PC-9 (cell line): ENCODE data around the gene CSRP1. TPM values are rescaled to one million over a fixed set of nuclear protein-coding genes. Genes with fewer than 3 reads are reported as not detected.

Experiments
- BruUV-seq: library from RNA; stranded (reverse); fragments of 400-500 nt; replicated peaks from 2 replicates; lab custom pipeline; 2021; lab: Mats Ljungman, UMichigan
- CTCF ChIA-PET: fragments of 300-600 bp; sonication (Branson Sonifier 250); formaldehyde crosslinking; loops from one replicate; lab custom pipeline; 2022; ENCODE audit warnings: antibody characterized with exemption; lab: Charles Lee
- POLR2A ChIA-PET: fragments of 300-600 bp; sonication (Branson Sonifier 250); formaldehyde crosslinking; loops from one replicate; lab custom pipeline; 2022; ENCODE audit warnings: antibody characterized with exemption; ENCODE audit not compliant: unreplicated experiment; lab: Charles Lee
- DNase-seq, 2 experiments: peaks; one replicate each; pipeline versions ENCODE4 v3.0.0 to v3.0.0-alpha.2; 2015 to 2022; ENCODE audit warnings: mixed read lengths in 1 of 2
- H2AFZ ChIP-seq: fragments of 200-600 bp; sonication (generic); 2 replicates; pipeline ENCODE4 v1.8.1; 2017; ENCODE audit warnings: antibody characterized with exemption
- H3F3A ChIP-seq: fragments of 200-600 bp; sonication (generic); 2 replicates; pipeline ENCODE4 v1.8.1; 2017; ENCODE audit warnings: antibody characterized with exemption, mild to moderate bottlenecking, low read depth; ENCODE audit not compliant: insufficient read depth
- H3K27ac ChIP-seq: fragments of 200-600 bp; sonication (generic); 2 replicates; pipeline ENCODE4 v1.6.1; 2016; ENCODE audit warnings: mixed run types
- H3K27me3 ChIP-seq: fragments of 200-600 bp; sonication (generic); 2 replicates; pipeline ENCODE4 v1.6.1; 2016; ENCODE audit warnings: low read depth, mixed run types; ENCODE audit not compliant: insufficient read depth
- H3K36me3 ChIP-seq: fragments of 200-600 bp; sonication (generic); 2 replicates; pipeline ENCODE4 v1.6.1; 2016; ENCODE audit warnings: low read depth, mixed run types
- H3K4me1 ChIP-seq: fragments of 200-600 bp; sonication (generic); replicated peaks from 2 replicates; pipeline ENCODE4 v1.6.1; 2016; ENCODE audit warnings: mixed run types; ENCODE audit not compliant: insufficient read depth
- H3K4me2 ChIP-seq: fragments of 200-600 bp; sonication (generic); 2 replicates; pipeline ENCODE4 v1.6.1; 2017; ENCODE audit warnings: mixed run types
- H3K4me3 ChIP-seq: fragments of 200-600 bp; sonication (generic); 2 replicates; pipeline ENCODE4 v1.6.1; 2016; ENCODE audit warnings: mixed run types
- H3K79me2 ChIP-seq: fragments of 200-600 bp; sonication (generic); 2 replicates; pipeline ENCODE4 v1.6.1; 2017; ENCODE audit warnings: low read depth, mixed run types
- H3K9me2 ChIP-seq: fragments of 200-600 bp; sonication (generic); 2 replicates; pipeline ENCODE4 v1.8.1; 2017; ENCODE audit warnings: mild to moderate bottlenecking; ENCODE audit not compliant: insufficient read depth
- H3K9me3 ChIP-seq: fragments of 200-600 bp; sonication (generic); 2 replicates; pipeline ENCODE4 v1.8.1; 2016; ENCODE audit warnings: low read depth; ENCODE audit not compliant: insufficient read depth
- H4K20me1 ChIP-seq: fragments of 200-600 bp; sonication (generic); 2 replicates; pipeline ENCODE4 v1.8.1; 2017; ENCODE audit not compliant: insufficient read depth
- EZH2 ChIP-seq: fragments of 200-600 bp; sonication (generic); IDR thresholded peaks from 2 replicates; pipeline ENCODE4 v1.8.0; 2017; ENCODE audit warnings: antibody characterized with exemption, low read depth
- intact Hi-C: fragments of 100-400 bp; cut with micrococcal nuclease; formaldehyde crosslinking; loops from one replicate; pipeline ENCODE4 v1.10.0; 2022; ENCODE audit not compliant: unreplicated experiment
- total RNA-seq: library from RNA; stranded (reverse); gene quantifications from 2 replicates; pipeline ENCODE4 v1.2.3, GENCODE V29; 2021
- TF ChIP-seq, protein P1 (sequence below): fragments of 200-600 bp; sonication (generic); conservative IDR thresholded peaks from 2 replicates; pipeline ENCODE4 v1.6.1; 2017; ENCODE audit warnings: mixed run types, antibody characterized with exemption, mild to moderate bottlenecking, moderate library complexity

The CSRP1 gene
- total RNA-seq, 1 experiment from 2014 or later, result 61.3 TPM

DNA sequence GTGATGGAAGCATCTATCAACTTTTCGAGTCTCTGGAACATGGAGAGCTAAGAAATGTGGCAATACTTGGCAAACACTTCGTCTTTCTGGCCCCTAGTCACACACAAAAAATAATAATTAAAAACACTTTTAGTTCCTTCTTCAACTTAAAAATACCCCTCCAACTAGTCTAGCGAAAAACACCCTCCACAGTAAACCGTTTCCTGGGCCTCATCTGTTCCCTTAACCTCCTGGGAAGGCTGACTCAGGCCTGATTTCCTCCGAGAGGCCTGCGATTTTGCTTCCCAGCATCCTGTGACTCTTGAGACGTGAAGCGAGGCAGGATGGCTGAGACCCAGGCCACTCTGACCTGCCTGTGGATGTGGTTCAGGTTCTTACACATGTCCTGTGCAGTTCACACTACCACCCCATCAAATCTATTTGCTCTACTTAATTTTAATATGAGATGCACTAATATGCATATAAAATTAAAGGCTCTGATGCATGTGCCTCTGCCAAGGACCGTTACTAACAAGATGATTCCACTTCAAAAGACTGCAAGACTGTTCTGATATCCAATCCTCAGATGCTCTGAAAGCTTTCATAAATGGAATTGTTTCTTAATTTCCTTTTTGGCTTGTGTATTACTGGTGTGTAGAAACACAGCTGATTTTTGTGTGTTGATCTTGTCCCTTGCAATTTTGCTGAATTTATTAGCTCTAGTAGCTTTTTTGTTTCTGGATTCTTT, 35.5 kb upstream of the CSRP1 start:
- CTCF ChIA-PET, result no interaction called here

DNA sequence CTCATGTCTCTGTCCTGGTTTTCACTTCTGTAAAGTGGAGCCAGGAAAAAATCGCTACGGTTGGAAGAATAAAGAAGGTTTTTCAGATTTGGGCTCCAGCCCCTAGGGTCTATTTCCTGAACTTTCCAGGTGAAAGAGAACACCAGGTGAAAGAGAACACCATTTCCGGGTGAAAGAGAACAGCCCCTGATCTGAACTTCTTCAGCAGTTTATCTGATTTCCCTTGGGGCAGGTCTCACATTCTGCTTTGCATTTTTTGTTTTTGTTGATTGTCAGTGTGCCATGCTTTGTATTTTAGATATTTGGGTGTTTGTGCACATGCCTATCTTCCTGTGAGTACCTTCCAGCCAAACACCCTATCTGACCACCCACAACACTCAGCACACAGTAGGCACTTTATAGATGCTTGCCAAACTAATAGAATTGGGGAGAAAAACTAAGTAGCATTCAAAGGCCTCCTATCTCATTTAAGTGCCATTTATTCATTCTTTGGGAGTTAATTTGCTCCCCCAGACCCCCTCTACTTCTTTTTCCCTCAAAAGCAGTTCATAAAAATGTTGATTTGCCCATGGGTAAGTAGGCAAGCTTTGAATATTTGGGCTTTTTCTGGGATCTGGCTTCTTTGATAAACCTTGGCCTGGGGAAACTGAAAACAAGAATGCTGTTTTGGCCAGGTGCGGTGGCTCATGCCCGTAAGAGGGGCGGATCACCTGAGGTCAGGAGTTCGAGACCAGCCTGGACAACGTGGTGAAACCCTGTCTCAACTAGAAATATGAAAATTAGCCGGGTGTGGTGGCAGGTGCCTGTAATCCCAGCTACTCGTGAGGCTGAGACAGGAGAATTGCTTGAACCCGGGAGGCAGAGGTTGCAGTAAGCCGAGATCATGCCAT, 34.2 kb upstream of the CSRP1 start:
- Histone ChIP-seq H4K20me1 (no peaks in the 10 kb centered on the region), H3K27ac (peak overlapping the region; percentile 35), H3F3A (peaks cover 20% of the 10 kb centered on the region; the same call in 1 of the 2 replicates), H3K4me3 (peak overlapping the region; percentile 81; the same call in 1 of the 2 replicates), H3K27me3 (no peaks in the 10 kb centered on the region), H3K9me3 (no peaks in the 10 kb centered on the region; the same call in 1 of the 2 replicates), H3K36me3 (no peaks in the 10 kb centered on the region), H2AFZ (peak overlapping the region; percentile 87), H3K4me2 (peak overlapping the region; percentile 86), H3K79me2 (0 out of 2 replicates have a peak, but pooled peaks cover 8% of the 10 kb centered on the region), H3K9me2 (no peaks in the 10 kb centered on the region), H3K4me1 (peaks cover 32% of the 10 kb centered on the region)
- ChIA-PET CTCF (interaction anchor here (0.9 to 1.6 kb wide), 2 partner anchors 30 to 252 kb away, joined by 3 to 8 read pairs; no protein-coding TSS in a partner anchor), POLR2A (interaction anchor here (0.7 kb wide), 1 partner anchor 376 kb away, joined by 3 read pairs; no protein-coding TSS in a partner anchor)
- intact Hi-C loops, result no loop called here
- DNase-seq, result peak in 1 of 2 experiments; percentile 55
- BruUV-seq, result TSS peak; percentile 49
- TF ChIP-seq EZH2, result no peak
- TF ChIP-seq, protein P1, sequence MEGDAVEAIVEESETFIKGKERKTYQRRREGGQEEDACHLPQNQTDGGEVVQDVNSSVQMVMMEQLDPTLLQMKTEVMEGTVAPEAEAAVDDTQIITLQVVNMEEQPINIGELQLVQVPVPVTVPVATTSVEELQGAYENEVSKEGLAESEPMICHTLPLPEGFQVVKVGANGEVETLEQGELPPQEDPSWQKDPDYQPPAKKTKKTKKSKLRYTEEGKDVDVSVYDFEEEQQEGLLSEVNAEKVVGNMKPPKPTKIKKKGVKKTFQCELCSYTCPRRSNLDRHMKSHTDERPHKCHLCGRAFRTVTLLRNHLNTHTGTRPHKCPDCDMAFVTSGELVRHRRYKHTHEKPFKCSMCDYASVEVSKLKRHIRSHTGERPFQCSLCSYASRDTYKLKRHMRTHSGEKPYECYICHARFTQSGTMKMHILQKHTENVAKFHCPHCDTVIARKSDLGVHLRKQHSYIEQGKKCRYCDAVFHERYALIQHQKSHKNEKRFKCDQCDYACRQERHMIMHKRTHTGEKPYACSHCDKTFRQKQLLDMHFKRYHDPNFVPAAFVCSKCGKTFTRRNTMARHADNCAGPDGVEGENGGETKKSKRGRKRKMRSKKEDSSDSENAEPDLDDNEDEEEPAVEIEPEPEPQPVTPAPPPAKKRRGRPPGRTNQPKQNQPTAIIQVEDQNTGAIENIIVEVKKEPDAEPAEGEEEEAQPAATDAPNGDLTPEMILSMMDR, result no peak

More for the DNA sequence above, 35.5 kb upstream of the CSRP1 start:
- POLR2A ChIA-PET, result interaction anchor here (0.6 kb wide), 1 partner anchor 56 kb away, joined by 3 read pairs; no protein-coding TSS in a partner anchor
- intact Hi-C loops, result no loop called here
- no peak for TF ChIP-seq EZH2
- TF ChIP-seq, protein P1, result no peak
- Histone ChIP-seq H3K79me2 (0 out of 2 replicates have a peak, but pooled peaks cover 8% of the 10 kb centered on the region), H3K4me2 (no peak overlapping the region), H3F3A (peaks cover 20% of the 10 kb centered on the region; the same call in 1 of the 2 replicates), H3K27me3 (no peaks in the 10 kb centered on the region), H2AFZ (no peak overlapping the region), H3K9me3 (no peaks in the 10 kb centered on the region; the same call in 1 of the 2 replicates), H3K36me3 (no peaks in the 10 kb centered on the region), H3K27ac (no peak overlapping the region), H3K4me1 (peaks cover 21% of the 10 kb centered on the region), H3K4me3 (no peak overlapping the region), H4K20me1 (no peaks in the 10 kb centered on the region), H3K9me2 (no peaks in the 10 kb centered on the region)
- DNase-seq, result no peak
- no TSS peak for BruUV-seq
